ENCODE data around the gene KRT35. TPM values are rescaled to one million over a fixed set of nuclear protein-coding genes. Genes with fewer than 3 reads are reported as not detected.

The KRT35 gene
- total and polyA plus RNA-seq, 4 donors, result not detected

GRCh38 chr17:41492771-41493170 is 11.8 kb upstream of the KRT35 start:
- H3K27ac ChIP-seq (ENCODE audit: low read depth in 1 of 2, low read length in 2 of 2), result peak overlapping the region; percentile 6 to 33
- TF ChIP-seq ZBTB33 (IDR thresholded peaks at IDR 0.05) (no peak), FOXA2 (IDR thresholded peaks at IDR 0.05) (no peak), NR2F2 (IDR thresholded peaks at IDR 0.05) (peak; percentile 31), HNF4G (IDR thresholded peaks at IDR 0.05) (no peak)

GRCh38 chr17:41492351-41492750 is 11.4 kb upstream of the KRT35 start:
- Histone ChIP-seq H3K4me1 (ENCODE audit: control insufficient read depth in 4 of 4, insufficient read depth in 4 of 4, low read length in 3 of 4) (peaks cover 0 to 2% (median 1%) of the 10 kb centered on the region in 4 donors), H3K27ac (ENCODE audit: low read depth in 1 of 2, low read length in 2 of 2) (peak overlapping the region in 1 of 2 donors; percentile 6), H3K4me3 (ENCODE audit: low read depth in 1 of 3, low read length in 3 of 3) (no peak overlapping the region), H3K9ac (ENCODE audit: low read depth in 1 of 2, low read length in 2 of 2) (no peak overlapping the region), H3K9me3 (ENCODE audit: control insufficient read depth in 4 of 4, low read length in 3 of 4) (no peaks in the 10 kb centered on the region), H3K36me3 (ENCODE audit: control insufficient read depth in 4 of 4, insufficient read depth in 3 of 4, low read depth in 1 of 4, low read length in 3 of 4) (no peaks in the 10 kb centered on the region), H3K27me3 (ENCODE audit: control insufficient read depth in 4 of 4, insufficient read depth in 4 of 4, low read length in 3 of 4) (no peaks in the 10 kb centered on the region)
- WGBS, result 44% methylated on average over 6 of the region's 6 CpGs
- DNase-seq (ENCODE audit: low spot score), result no peak
- no peak for TF ChIP-seq ZBTB33 (IDR thresholded peaks at IDR 0.05)
- no peak for TF ChIP-seq REST (IDR thresholded peaks at IDR 0.05)
- TF ChIP-seq FOXA1 (IDR thresholded peaks at IDR 0.05), result no peak
- TF ChIP-seq FOXA2 (IDR thresholded peaks at IDR 0.05), result no peak
- no peak for TF ChIP-seq MAX (IDR thresholded peaks at IDR 0.05)
- TF ChIP-seq, protein P1, sequence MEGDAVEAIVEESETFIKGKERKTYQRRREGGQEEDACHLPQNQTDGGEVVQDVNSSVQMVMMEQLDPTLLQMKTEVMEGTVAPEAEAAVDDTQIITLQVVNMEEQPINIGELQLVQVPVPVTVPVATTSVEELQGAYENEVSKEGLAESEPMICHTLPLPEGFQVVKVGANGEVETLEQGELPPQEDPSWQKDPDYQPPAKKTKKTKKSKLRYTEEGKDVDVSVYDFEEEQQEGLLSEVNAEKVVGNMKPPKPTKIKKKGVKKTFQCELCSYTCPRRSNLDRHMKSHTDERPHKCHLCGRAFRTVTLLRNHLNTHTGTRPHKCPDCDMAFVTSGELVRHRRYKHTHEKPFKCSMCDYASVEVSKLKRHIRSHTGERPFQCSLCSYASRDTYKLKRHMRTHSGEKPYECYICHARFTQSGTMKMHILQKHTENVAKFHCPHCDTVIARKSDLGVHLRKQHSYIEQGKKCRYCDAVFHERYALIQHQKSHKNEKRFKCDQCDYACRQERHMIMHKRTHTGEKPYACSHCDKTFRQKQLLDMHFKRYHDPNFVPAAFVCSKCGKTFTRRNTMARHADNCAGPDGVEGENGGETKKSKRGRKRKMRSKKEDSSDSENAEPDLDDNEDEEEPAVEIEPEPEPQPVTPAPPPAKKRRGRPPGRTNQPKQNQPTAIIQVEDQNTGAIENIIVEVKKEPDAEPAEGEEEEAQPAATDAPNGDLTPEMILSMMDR (IDR thresholded peaks at IDR 0.05; ENCODE audit: low read depth, low read length, missing input control), result no peak
- no peak for TF ChIP-seq GABPA (IDR thresholded peaks at IDR 0.05 in 1 of 2, conservative IDR thresholded peaks at IDR 0.05 in 1 of 2)

More at GRCh38 chr17:41492771-41493170, 11.8 kb upstream of the KRT35 start:
- Histone ChIP-seq H3K36me3 (ENCODE audit: control insufficient read depth in 4 of 4, insufficient read depth in 3 of 4, low read depth in 1 of 4, low read length in 3 of 4) (no peaks in the 10 kb centered on the region), H3K9ac (ENCODE audit: low read depth in 1 of 2, low read length in 2 of 2) (no peak overlapping the region), H3K27me3 (ENCODE audit: control insufficient read depth in 4 of 4, insufficient read depth in 4 of 4, low read length in 3 of 4) (no peaks in the 10 kb centered on the region), H3K4me1 (ENCODE audit: control insufficient read depth in 4 of 4, insufficient read depth in 4 of 4, low read length in 3 of 4) (peaks cover 0 to 2% (median 1%) of the 10 kb centered on the region in 4 donors), H3K4me3 (ENCODE audit: low read depth in 1 of 3, low read length in 3 of 3) (no peak overlapping the region), H3K9me3 (ENCODE audit: control insufficient read depth in 4 of 4, low read length in 3 of 4) (no peaks in the 10 kb centered on the region)
- WGBS, result 43% methylated on average over 4 of the region's 4 CpGs
- DNase-seq (ENCODE audit: low spot score), result peak; percentile 51
